ENCODE data around the gene MORN4. TPM values are rescaled to one million over a fixed set of nuclear protein-coding genes. Genes with fewer than 3 reads are reported as not detected.
A peak's percentile ranks its signal among the peaks of the same experiment; 100 is the strongest.

The MORN4 gene
- total and polyA plus RNA-seq, 9 of the 15 experiments (the other 6 are each of a cell fraction or from before 2014, with no cell fraction given) = 8.3 to 23.9 (median 11.7) TPM

GRCh38 chr10:97584798-97585438, 48.4 kb downstream of the MORN4 start (continued):
- TF ChIP-seq THRA (IDR thresholded peaks at IDR 0.05) = no peak
- no peak for TF ChIP-seq ZBTB49 (CRISPR knock-in tag; IDR thresholded peaks at IDR 0.05; ENCODE audit: borderline replicate concordance)

- POLR2A ChIA-PET = no interaction called here
- CTCF ChIA-PET (ENCODE audit: low intra/inter-chr PET ratio) = no interaction called here
- Histone ChIP-seq H3K4me2 (ENCODE audit: insufficient read depth, low read length) (no peak within 1 kb of the TSS), H3K36me3 (ENCODE audit: control insufficient read depth, insufficient read depth, low read length) (no peaks in the 10 kb centered on the region), H3K9me3 (replicated peaks; ENCODE audit: control insufficient read depth, insufficient read depth, low read depth, low read length) (no peaks in the 10 kb centered on the region), H3K4me1 (replicated peaks in 1 of 2; ENCODE audit: control insufficient read depth in 2 of 2, insufficient read depth in 2 of 2, low read length in 2 of 2) (peaks cover 0 to 3% of the 10 kb centered on the region in 2 experiments; a peak in 3 of 5 replicates), H3K9me1 (ENCODE audit: control insufficient read depth, insufficient read depth, low read length) (no peaks in the 10 kb centered on the region), H3K79me2 (ENCODE audit: control insufficient read depth, insufficient read depth, low read length) (no peaks in the 10 kb centered on the region), H4K20me1 (replicated peaks; ENCODE audit: control insufficient read depth, insufficient read depth, low read length) (no peaks in the 10 kb centered on the region), H3K27me3 (ENCODE audit: control insufficient read depth in 2 of 2, insufficient read depth in 2 of 2, low read length in 2 of 2) (no peaks in the 10 kb centered on the region), H2AFZ (ENCODE audit: low read depth, low read length) (0 out of 2 replicates have a peak within 1 kb of the TSS, but pooled peaks have one; percentile 32), H3K4me3 (no peak within 1 kb of the TSS), H3K27ac (ENCODE audit: extremely low read depth, low read depth, low read length) (no peak within 1 kb of the TSS), H3K9ac (ENCODE audit: insufficient read depth in 1 of 2, low read depth in 2 of 2, low read length in 2 of 2) (no peak within 1 kb of the TSS)
- FAIRE-seq = no peak
- no TSS peak for BruUV-seq (replicated peaks)
- in situ Hi-C loops (cut with MboI) = no loop called here
- no peak for DNase-seq (ENCODE audit: extremely low read depth in 1 of 4, low spot score in 3 of 4)
- intact Hi-C loops (cut with micrococcal nuclease) = no loop called here
- 38% methylated on average over 4 of the region's 5 CpGs for WGBS (ENCODE audit: insufficient coverage, low coverage, missing lambda C conversion rate)
- no peak for ATAC-seq
- no peak for TF ChIP-seq NELFE (IDR thresholded peaks at IDR 0.05; ENCODE audit: insufficient read depth, insufficient read length)
- TF ChIP-seq USF2 (CRISPR knock-in tag; IDR thresholded peaks at IDR 0.05) = 0 out of 2 replicates have a peak, but pooled peaks have one; percentile 26
- TF ChIP-seq ZKSCAN1 (IDR thresholded peaks at IDR 0.05; ENCODE audit: low read depth, low read length) = no peak
- no peak for TF ChIP-seq BRF2 (IDR thresholded peaks at IDR 0.05; ENCODE audit: borderline replicate concordance, insufficient read depth, insufficient read length)
- TF ChIP-seq GTF3C2 (IDR thresholded peaks at IDR 0.05; ENCODE audit: borderline replicate concordance, extremely low read depth, insufficient read length) = no peak
- no peak for TF ChIP-seq POLR2B (IDR thresholded peaks at IDR 0.05; ENCODE audit: low read depth, partially characterized antibody)
- no peak for TF ChIP-seq ZC3H11A (IDR thresholded peaks at IDR 0.05; ENCODE audit: low read depth, low read length)
Observed at GRCh38 chr10:97584060-97584797, 49.1 kb downstream of the MORN4 start, which contains the start of gene HOGA1. Gene HOGA1, plus strand, starts transcription at chr10:97584389. Its CDS starts 315 bp downstream, at chr10:97584704.
